ENCODE measurements around the gene PCDHGA4.
A peak's percentile ranks its signal among the peaks of the same experiment; 100 is the strongest.
"Not testable (repeated sequence)": the region's sequence is repeated elsewhere in the genome, so short reads cannot be mapped to it uniquely, and the experiment has no call there.

Gene PCDHGA4

GRCh38 chr5:141389153-141390042 lies 34.6 kb downstream of the PCDHGA4 start:
- Mint-ChIP-seq H3K27me3 (ENCODE audit: low read depth) (no peaks in the 10 kb centered on the region), H3K9me3 (peaks cover 75% of the 10 kb centered on the region), H3K4me1 (no peaks in the 10 kb centered on the region), H3K4me3 (peak overlapping the region in 1 of 3 experiments; percentile 53), H3K36me3 (ENCODE audit: low read depth) (peaks cover 46% of the 10 kb centered on the region), H3K27ac (no peak overlapping the region)
- TF ChIP-seq, protein P1, sequence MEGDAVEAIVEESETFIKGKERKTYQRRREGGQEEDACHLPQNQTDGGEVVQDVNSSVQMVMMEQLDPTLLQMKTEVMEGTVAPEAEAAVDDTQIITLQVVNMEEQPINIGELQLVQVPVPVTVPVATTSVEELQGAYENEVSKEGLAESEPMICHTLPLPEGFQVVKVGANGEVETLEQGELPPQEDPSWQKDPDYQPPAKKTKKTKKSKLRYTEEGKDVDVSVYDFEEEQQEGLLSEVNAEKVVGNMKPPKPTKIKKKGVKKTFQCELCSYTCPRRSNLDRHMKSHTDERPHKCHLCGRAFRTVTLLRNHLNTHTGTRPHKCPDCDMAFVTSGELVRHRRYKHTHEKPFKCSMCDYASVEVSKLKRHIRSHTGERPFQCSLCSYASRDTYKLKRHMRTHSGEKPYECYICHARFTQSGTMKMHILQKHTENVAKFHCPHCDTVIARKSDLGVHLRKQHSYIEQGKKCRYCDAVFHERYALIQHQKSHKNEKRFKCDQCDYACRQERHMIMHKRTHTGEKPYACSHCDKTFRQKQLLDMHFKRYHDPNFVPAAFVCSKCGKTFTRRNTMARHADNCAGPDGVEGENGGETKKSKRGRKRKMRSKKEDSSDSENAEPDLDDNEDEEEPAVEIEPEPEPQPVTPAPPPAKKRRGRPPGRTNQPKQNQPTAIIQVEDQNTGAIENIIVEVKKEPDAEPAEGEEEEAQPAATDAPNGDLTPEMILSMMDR (IDR thresholded peaks at IDR 0.05; ENCODE audit: unreplicated experiment in 3 of 3): no peak

GRCh38 chr5:141392429-141393198 lies 37.8 kb downstream of the PCDHGA4 start, which contains the start of gene PCDHGA8:
Gene PCDHGA8, plus strand, starts transcription at chr5:141392633. Its CDS starts 181 bp downstream, at chr5:141392814.
- Mint-ChIP-seq H3K4me1 (no peaks in the 10 kb centered on the region), H3K9me3 (peaks cover 68% of the 10 kb centered on the region), H3K27ac (no peak within 1 kb of the TSS), H3K27me3 (ENCODE audit: low read depth) (no peaks in the 10 kb centered on the region), H3K36me3 (ENCODE audit: low read depth) (peaks cover 63% of the 10 kb centered on the region), H3K4me3 (no peak within 1 kb of the TSS)
- TF ChIP-seq, protein P1 (IDR thresholded peaks at IDR 0.05; ENCODE audit: unreplicated experiment in 3 of 3): no peak

DNA sequence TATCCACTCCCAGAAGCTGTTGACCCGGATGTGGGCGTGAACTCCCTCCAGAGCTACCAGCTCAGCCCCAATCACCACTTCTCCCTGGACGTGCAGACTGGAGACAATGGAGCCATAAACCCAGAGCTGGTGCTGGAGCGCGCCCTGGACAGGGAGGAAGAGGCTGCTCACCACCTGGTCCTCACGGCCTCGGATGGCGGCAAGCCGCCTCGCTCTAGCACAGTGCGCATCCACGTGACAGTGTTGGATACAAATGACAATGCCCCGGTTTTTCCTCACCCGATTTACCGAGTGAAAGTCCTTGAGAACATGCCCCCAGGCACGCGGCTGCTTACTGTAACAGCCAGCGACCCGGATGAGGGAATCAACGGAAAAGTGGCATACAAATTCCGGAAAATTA lies 38.4 kb downstream of the PCDHGA4 start:
- TF ChIP-seq, protein P1 (IDR thresholded peaks at IDR 0.05; ENCODE audit: unreplicated experiment in 3 of 3): no peak
- Mint-ChIP-seq H3K36me3 (ENCODE audit: low read depth) (peaks cover 61% of the 10 kb centered on the region), H3K27me3 (ENCODE audit: low read depth) (no peaks in the 10 kb centered on the region), H3K4me1 (no peaks in the 10 kb centered on the region), H3K4me3 (no peak overlapping the region), H3K9me3 (peaks cover 67% of the 10 kb centered on the region), H3K27ac (no peak overlapping the region)

- not testable (repeated sequence) for H3K27ac Mint-ChIP-seq; H3K27me3 Mint-ChIP-seq (ENCODE audit: low read depth); H3K4me3 Mint-ChIP-seq; H3K4me1 Mint-ChIP-seq
- H3K9me3 Mint-ChIP-seq: peaks cover 65% of the 10 kb centered on the region
- peaks cover 59% of the 10 kb centered on the region for H3K36me3 Mint-ChIP-seq (ENCODE audit: low read depth)
These were observed 39.8 kb downstream of the PCDHGA4 start for GRCh38 chr5:141394401-141395187.

- H3K27ac Mint-ChIP-seq; H3K27me3 Mint-ChIP-seq (ENCODE audit: low read depth); H3K4me1 Mint-ChIP-seq; H3K4me3 Mint-ChIP-seq: not testable (repeated sequence)
- Mint-ChIP-seq H3K36me3 (ENCODE audit: low read depth) (peaks cover 49% of the 10 kb centered on the region), H3K9me3 (peaks cover 63% of the 10 kb centered on the region)
These were observed 43.1 kb downstream of the PCDHGA4 start, which contains the start of gene PCDHGB5 for GRCh38 chr5:141397756-141398551. Gene PCDHGB5, plus strand, starts transcription at chr5:141397947. Its CDS starts 181 bp downstream, at chr5:141398128.

DNA sequence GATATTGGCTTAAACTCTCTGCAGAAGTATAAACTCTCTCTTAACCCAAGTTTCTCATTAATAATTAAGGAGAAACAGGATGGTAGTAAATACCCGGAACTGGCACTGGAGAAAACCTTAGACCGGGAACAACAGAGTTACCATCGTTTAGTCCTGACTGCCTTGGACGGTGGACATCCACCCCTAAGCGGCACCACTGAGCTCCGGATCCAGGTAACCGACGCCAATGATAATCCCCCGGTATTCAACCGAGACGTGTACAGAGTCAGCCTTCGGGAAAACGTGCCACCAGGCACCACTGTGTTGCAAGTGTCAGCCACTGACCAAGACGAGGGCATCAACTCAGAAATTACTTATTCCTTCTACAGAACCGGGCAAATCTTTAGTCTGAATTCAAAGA lies 43.8 kb downstream of the PCDHGA4 start:
- Mint-ChIP-seq H3K36me3 (ENCODE audit: low read depth) (peaks cover 47% of the 10 kb centered on the region), H3K27ac (no peak overlapping the region), H3K4me3 (no peak overlapping the region), H3K9me3 (peaks cover 62% of the 10 kb centered on the region), H3K4me1 (no peaks in the 10 kb centered on the region), H3K27me3 (ENCODE audit: low read depth) (no peaks in the 10 kb centered on the region)
- TF ChIP-seq, protein P1 (IDR thresholded peaks at IDR 0.05; ENCODE audit: unreplicated experiment in 3 of 3): no peak

Measured in nephron (organoid).